Stomach (tissue), 4 donors: ENCODE data around the gene OXER1.

Source experiments
- POLR2A ChIP-seq, 4 donors: fragments of 450-650 bp; IDR thresholded peaks; one replicate each; pipeline ENCODE4 v1.6.1; 2016; ENCODE audit warnings: antibody characterized with exemption in 4 of 4, control low read depth in 2 of 4, mild to moderate bottlenecking in 1 of 4, moderate library complexity in 1 of 4
- POLR2AphosphoS5 ChIP-seq, 3 donors: sonication (generic); formaldehyde crosslinking; IDR thresholded peaks; one replicate each; pipeline ENCODE4 v1.6.1; 2016; ENCODE audit warnings: antibody characterized with exemption in 3 of 3
- TF ChIP-seq, protein P1 (sequence below), 7 experiments: fragments of 450-650 bp in 4 of 7; fragments of 200-600 bp in 3 of 7; sonication (generic) in 3 of 7; IDR thresholded peaks; one replicate each; pipeline ENCODE4 v1.5.1; 2016 to 2019; ENCODE audit warnings: antibody characterized with exemption in 7 of 7, control low read depth in 2 of 7, mild to moderate bottlenecking in 1 of 7

DNA sequence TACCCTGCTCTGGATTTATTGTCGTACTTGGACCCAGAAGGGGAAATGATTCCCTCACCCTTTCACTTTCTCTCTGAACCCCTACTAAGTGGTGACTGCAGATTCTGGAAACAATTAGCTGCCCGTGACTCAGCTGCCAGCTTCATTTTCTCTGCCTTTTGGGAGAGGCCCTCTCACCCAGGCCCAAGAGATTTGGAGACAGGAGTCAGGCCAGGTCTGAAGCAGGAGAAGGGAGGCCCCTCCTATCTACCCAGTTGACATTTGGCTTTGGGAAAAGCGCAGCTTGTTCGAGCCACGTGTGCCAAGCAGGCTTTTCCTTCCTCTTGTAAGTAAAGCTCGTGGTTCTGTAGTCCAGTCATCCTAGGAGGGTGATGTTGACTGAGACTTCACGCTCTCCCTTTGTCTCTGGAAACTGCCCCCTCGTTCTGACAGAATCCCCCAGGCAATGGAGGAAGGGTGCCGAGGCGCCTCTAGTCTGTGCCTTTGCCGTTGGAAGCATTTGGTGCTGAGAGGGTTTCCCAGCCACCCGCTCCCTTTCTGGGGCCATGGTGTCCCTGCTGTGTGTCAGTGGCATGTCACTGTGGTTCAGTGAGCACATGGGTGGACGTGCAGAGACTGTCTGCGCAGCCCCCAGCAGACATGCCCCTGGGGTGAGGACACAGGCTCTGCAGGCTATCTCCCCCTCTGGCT lies 8.6 kb downstream of the OXER1 start:
- TF ChIP-seq POLR2A (IDR thresholded peaks at IDR 0.05) (no peak), POLR2AphosphoS5 (IDR thresholded peaks at IDR 0.05) (no peak)
- TF ChIP-seq, protein P1, sequence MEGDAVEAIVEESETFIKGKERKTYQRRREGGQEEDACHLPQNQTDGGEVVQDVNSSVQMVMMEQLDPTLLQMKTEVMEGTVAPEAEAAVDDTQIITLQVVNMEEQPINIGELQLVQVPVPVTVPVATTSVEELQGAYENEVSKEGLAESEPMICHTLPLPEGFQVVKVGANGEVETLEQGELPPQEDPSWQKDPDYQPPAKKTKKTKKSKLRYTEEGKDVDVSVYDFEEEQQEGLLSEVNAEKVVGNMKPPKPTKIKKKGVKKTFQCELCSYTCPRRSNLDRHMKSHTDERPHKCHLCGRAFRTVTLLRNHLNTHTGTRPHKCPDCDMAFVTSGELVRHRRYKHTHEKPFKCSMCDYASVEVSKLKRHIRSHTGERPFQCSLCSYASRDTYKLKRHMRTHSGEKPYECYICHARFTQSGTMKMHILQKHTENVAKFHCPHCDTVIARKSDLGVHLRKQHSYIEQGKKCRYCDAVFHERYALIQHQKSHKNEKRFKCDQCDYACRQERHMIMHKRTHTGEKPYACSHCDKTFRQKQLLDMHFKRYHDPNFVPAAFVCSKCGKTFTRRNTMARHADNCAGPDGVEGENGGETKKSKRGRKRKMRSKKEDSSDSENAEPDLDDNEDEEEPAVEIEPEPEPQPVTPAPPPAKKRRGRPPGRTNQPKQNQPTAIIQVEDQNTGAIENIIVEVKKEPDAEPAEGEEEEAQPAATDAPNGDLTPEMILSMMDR (IDR thresholded peaks at IDR 0.05), result no peak
